ENCODE results near the gene NOLC1.
"Not testable (repeated sequence)": the region's sequence is repeated elsewhere in the genome, so short reads cannot be mapped to it uniquely, and the experiment has no call there.

NOLC1 gene

DNA sequence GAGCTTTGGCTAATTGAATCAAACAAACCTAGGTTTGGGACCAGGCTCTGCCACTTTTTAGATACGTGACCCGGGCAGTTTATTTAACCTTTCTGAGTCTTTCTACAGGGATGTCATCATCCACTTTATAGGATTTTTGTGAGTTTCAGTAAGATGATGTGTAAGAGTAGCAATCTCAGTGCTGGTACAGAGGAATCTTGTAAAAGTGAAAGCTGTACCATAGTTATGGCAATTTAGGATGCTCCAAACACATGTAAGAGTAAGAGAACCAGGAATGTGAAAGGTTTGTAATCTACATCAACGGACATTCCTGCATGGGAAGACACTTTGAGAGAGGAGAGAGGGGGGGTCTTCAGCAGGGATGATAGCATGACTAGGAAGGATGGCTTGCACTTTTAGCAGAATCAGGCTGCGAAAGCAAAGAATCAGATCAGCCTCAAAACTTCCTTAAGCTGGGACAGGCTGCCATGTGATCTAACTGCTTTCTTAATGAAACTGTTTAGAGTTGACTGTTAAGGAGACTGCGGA is 968 bp downstream of the NOLC1 start:
- DNase-seq (ENCODE audit: low read depth in 1 of 2, low spot score in 1 of 2), result no peak

GRCh38 chr10:102154466-102155116 is 2.4 kb downstream of the NOLC1 start:
- no peak for DNase-seq (ENCODE audit: low read depth in 1 of 2, low spot score in 1 of 2)

DNA sequence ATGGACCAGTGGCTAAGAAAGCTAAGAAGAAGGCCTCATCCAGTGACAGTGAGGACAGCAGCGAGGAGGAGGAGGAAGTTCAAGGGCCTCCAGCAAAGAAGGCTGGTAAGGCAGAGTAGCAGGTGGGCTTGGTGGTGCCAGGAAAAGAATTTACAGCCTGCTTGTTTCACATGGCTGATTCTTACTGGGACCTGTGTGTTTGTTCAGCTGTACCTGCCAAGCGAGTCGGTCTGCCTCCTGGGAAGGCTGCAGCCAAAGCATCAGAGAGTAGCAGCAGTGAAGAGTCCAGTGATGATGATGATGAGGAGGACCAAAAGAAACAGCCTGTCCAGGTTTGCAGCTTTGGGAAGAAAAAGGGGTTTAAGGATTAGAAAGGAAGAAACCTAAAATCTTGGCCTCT is 5.0 kb downstream of the NOLC1 start:
- no peak for DNase-seq (ENCODE audit: low read depth in 1 of 2, low spot score in 1 of 2)

DNA sequence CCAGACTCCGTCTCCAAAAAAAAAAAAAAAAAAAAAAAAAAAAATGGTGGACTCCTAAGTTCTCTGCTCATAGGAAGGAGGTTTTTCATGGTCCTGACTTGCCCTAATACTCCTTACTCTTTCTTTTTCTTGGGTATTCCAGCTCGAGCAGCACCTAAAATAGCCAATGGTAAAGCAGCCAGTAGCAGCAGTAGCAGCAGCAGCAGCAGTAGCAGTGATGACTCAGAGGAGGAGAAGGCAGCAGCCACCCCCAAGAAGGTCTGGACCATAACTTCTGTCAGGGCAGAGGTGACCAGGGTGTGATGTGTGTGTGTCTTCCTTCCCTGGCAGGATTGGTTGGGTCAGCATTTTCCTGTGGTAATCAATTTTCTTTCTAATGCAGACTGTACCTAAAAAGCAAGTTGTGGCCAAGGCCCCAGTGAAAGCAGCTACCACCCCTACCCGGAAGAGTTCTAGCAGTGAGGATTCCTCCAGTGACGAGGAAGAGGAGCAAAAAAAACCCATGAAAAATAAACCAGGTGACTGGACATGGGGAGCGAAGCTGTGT is 6.9 kb downstream of the NOLC1 start:
- no peak for DNase-seq (ENCODE audit: low read depth in 1 of 2, low spot score in 1 of 2)

- DNase-seq (ENCODE audit: low read depth in 1 of 2, low spot score in 1 of 2), result no peak
Measured at GRCh38 chr10:102159831-102160230, 7.6 kb downstream of the NOLC1 start.

- DNase-seq (ENCODE audit: low read depth in 1 of 2, low spot score in 1 of 2), result no peak
Measured at GRCh38 chr10:102163342-102163989, 11.3 kb downstream of the NOLC1 start.

DNA sequence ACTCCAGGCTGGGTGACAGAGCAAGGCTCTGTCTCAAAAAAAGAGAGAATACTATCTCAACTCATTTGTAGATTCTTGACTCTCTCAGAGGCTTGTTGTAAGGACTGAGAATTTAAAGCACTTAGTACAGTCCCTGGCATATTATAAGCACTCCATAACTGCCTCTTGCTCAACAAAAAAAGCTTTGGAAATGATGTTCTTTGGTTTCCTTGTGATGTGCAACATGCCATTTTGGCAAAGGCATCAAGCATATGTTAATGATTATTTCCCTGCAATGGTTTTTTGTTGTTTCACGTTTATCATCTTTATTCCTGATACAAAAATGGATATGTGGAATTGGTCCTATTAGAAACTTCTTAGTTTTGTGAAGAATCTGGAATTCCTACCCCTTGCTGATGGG is 15.7 kb downstream of the NOLC1 start:
- no peak for DNase-seq (ENCODE audit: low read depth in 1 of 2, low spot score in 1 of 2)

GRCh38 chr10:102170602-102171001 is 18.4 kb downstream of the NOLC1 start:
- DNase-seq (ENCODE audit: low read depth in 1 of 2, low spot score in 1 of 2), result no peak

DNA sequence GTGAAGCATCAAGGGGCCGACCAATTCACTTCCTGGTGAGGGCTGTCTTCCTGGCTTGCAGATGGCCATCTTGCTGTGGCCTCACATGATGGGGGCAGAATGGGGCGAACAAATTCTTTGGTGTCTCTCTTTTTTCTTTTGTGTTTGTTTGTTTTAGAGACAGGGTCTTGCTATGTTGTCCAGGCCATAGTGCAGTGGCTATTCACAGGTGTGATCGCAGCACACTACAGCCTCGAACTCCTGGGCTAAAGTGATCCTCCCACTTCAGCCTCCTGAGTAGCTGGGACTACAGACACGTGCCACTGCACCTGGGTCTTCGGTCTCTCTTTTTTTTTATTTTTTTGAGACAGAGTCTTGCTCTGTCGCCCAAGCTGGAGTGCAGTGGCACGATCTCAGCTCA is 20.1 kb downstream of the NOLC1 start:
- DNase-seq (ENCODE audit: low read depth in 1 of 2, low spot score in 1 of 2), result no peak

DNA sequence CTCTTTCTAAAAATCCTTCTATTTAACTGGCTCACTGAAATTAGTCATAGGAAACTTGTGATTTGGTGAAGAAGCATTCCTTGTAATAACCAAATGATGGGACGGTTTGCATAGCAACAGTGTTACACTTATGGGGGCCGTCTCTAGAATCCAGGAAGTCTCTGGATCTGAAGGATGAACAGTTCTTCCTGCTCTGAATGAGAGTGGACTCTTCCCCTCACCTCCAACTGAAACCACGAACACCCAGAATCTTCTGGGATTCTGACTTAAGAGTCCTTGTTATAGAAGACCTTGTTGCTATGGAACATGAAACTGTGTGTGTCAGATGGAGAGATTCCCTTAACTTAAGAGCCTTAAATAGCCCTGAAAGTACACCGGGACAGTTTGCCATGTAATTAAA is 23.2 kb downstream of the NOLC1 start:
- DNase-seq (ENCODE audit: low read depth in 1 of 2, low spot score in 1 of 2), result no peak

DNA sequence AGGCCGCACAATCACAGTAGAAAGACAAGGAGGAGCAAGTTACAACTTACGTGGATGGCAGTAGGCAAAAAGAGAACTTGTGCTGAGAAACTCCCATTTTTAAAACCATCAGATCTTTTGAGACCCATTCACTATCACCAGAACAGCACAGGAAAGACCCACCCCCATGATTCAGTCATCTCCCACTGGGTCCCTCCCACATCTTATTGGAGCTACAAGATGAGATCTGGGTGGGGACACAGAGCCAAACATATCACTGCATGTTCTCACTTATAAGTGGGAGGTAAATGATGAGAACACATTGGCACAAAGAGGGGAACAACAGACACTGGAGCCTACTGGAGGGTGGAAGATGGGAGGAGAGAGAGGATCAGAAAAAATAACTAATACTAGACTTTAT is 32.4 kb downstream of the NOLC1 start:
- DNase-seq (ENCODE audit: low read depth in 1 of 2, low spot score in 1 of 2), result no peak

DNA sequence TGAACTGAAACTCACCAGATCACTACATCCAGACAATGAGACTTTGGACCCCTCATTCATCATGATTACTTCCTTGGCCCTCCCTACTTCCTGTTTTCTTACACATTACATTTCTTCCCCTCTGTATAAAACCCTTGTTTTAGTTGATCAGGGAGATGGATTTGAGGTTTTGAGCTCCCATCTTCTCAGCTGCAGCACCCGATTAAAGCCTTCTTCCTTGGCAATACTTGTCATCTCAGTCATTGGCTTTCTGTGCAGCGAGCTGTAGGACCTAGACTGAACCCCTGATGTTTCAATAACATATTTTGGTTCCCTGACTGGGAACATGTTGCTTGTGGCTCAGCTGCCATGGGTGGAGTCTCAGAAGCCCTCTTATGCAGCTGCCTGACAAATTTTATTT is 33.1 kb downstream of the NOLC1 start:
- DNase-seq (ENCODE audit: low read depth in 1 of 2, low spot score in 1 of 2), result no peak

DNA sequence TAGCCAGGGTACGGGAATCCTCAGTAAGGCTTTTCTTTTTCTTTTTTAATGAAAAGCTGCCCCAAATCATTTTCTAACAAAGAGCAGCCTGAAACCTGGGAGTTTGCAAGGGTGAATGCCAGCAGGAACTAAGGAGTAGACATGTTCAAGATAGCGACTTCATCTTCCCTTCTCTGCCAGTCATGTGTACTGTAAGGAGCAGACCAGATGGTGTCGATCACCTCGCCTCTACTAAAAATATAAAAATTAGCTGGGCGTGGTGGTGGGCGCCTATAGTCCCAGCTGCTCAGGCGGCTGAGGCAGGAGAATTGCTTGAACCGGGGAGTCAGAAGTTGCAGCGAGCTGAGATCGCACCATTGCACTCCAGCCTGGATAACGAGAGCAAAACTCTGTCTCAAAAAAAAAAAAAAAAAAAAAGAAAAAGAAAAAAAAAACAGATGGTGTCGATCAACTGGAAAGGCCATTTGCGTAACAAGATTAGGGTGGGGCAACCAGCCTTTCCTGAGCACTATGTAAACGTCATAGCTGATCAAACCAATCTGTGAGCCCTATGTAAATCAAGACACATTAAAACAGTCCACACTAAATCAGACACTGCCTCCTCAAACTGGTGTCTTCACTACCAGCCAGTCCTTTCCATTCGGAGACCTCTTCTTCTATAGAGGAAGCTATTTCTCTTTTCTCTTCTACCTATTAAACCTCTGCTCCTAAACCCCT is 33.8 kb downstream of the NOLC1 start:
- DNase-seq (ENCODE audit: low read depth in 1 of 2, low spot score in 1 of 2), result no peak

DNA sequence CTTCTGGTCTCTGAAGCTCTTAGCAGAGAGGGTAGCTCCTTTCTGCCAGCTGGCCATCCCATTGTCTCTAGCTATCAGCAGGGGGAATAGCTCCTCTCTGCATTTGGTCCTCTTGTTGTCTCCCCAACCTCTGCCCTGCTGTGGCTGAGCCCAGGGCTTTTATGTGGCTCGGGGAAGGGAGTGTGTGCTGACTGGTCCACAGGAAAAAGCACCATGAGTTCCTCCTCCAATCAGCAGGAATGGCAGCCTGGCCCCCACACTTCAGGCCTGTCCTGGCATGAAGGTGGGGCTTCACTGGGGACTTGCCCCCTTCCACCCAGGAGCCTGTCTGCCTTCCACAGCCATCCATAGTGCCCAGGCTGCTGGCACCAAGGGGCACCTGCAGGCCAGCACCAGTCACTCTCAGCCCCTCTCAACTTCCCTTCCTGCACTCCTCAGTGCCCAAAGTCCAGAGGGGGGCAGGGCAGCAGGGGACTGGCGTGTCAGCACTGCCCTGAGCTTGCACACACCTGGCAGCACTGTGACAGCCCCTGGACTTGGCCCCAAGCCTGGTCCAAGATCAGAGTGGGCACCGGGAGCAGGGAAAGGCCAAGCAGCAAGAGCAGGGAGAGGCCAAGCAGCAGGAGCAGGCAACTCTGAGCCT is 36.2 kb downstream of the NOLC1 start:
- DNase-seq (ENCODE audit: low read depth in 1 of 2, low spot score in 1 of 2), result no peak

DNA sequence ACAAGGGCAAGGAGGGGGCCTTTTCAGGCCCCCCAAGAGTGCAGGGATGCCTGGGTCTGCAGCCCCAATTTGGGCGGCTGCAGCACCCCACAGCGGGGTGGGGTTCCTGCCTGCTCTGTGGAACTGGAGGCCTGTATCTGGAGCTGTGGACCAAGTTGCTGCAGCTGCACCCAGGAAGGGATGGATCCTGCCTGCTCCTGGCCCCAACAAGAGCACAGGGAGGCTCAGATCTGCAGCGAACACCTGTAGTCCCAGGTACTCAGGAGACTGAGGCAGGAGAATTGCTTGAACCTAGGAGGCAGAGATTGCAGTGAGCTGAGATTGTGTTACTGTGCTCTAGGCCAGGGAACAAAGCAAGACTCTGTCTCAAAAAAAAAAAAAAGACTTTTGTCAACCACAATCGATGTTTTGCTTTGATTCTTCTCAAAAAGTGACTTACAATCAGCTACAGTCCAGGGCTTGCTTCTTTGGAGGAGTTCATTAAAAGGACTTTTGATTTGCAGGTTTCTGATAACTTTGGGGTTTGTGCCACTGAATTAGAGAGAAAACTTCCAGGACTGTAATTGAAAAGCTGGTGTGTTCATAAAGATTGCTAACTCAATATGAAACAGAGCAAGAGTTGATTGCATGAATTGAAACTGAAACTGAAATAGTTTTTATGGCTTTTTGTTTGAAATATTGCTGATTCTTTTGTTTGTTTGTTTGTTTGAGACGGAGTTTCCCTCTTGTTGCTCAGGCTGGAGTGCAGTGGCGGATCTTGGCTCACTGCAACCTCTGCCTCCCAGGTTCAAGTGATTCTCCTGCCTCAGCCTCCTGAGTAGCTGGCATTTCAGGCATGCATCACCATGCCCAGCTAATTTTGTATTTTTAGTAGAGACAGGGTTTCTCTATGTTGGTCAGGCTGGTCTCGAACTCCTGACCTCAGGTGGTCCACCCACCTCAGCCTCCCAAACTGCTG is 37.0 kb downstream of the NOLC1 start:
- DNase-seq (ENCODE audit: low read depth in 1 of 2, low spot score in 1 of 2), result not testable (repeated sequence)

GRCh38 chr10:102191956-102192355 is 39.8 kb downstream of the NOLC1 start:
- no peak for DNase-seq (ENCODE audit: low read depth in 1 of 2, low spot score in 1 of 2)

- no peak for DNase-seq (ENCODE audit: low read depth in 1 of 2, low spot score in 1 of 2)
Measured at GRCh38 chr10:102195296-102195870, 43.2 kb downstream of the NOLC1 start.

GRCh38 chr10:102196893-102197292 is 44.7 kb downstream of the NOLC1 start:
- DNase-seq (ENCODE audit: low read depth in 1 of 2, low spot score in 1 of 2), result no peak

DNA sequence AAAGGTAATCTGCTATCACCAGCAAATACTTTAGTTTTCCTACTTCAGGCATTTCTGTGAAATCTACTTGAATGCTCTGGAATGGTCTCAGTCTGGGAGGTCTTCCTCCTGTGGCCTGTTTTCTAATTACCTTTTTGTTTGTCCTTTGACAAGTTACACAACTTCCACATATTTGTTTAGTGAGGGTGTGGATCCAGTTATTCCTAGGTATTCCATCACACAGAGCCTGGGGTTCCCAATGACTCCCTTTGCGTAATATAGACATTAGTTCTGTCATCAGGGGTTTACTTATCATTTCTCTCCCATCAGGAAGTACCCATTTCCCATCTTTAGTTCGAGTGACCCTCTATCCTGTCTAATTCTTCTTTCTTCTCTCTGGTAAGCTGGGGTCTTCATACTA is 45.8 kb downstream of the NOLC1 start:
- no peak for DNase-seq (ENCODE audit: low read depth in 1 of 2, low spot score in 1 of 2)

Measured in stimulated activated CD4-positive, alpha-beta T cell treated with anti-CD3 and anti-CD28 coated beads, Interleukin-15, amount 100 ng/mL, for 1 hour (primary cell).